GM12801 (cell line): ENCODE data around the gene ARPC5L.

Experiments used
- CTCF ChIP-seq: IDR thresholded peaks from one replicate; pipeline ENCODE4 v1.5.1; 2011; ENCODE audit warnings: control low read depth; ENCODE audit not compliant: insufficient read length; ENCODE audit errors: extremely low read depth

The ARPC5L gene

GRCh38 chr9:124820698-124821623, 41.0 kb upstream of the ARPC5L start:
- TF ChIP-seq CTCF, result no peak

DNA sequence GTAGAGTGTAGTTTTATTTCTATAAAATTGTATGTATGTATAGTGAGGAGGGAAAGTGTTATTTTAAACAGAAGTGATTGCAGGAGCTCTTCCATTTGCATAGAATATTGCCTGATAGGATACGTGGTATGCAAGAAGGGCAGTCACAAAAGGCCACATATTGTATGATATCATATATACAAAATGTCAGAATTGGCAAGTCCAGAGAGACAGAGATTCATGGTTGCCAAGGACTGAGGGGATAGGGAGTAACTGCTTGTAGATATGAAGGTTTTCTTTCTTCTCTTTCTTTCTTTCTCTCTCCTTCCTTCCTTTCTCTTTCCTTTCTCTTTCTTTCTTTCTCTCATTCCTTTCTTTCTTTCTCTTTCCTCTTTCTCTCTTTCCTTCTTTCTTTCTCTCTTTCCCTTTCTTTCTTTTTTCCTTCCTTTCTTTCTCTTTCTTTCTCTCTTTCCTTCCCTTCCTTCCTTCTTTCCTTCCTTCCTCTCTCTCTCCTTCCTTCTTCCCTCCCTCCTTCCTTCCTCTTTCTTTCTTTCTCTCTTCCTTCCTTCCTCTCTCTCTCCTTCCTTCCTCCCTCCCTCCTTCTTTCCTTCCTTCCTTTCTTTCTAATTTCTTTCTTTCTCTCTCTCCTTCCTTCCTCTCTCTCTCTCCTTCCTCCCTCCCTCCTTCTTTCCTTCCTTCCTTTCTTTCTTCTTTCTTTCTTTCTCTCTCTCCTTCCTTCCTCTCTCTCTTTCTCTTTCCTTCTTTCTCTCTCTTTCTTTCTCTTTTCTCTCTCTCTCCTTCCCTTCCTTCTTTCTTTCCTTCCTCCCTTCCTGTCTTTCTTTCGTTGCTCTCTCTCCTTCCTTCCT, 33.2 kb upstream of the ARPC5L start:
- TF ChIP-seq CTCF, result no peak

DNA sequence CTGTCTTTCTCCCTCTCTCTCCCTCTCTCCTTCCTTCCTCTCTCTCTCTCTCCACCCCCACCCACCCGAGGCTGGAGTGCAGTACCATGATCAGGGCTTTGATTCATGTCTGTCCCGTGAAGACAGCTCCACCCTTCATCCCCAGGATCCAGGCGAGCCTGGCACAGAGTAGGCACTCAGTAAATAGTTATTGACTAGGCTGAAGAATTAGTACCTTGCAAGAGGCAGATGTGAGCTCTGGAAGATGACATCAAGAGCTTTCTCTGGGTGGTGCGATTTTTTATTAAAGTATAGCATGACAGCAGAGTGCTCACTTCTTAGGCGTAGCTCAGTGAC, 32.6 kb upstream of the ARPC5L start:
- no peak for TF ChIP-seq CTCF

- no peak for TF ChIP-seq CTCF
These were observed 31.3 kb upstream of the ARPC5L start for GRCh38 chr9:124830593-124830992.

DNA sequence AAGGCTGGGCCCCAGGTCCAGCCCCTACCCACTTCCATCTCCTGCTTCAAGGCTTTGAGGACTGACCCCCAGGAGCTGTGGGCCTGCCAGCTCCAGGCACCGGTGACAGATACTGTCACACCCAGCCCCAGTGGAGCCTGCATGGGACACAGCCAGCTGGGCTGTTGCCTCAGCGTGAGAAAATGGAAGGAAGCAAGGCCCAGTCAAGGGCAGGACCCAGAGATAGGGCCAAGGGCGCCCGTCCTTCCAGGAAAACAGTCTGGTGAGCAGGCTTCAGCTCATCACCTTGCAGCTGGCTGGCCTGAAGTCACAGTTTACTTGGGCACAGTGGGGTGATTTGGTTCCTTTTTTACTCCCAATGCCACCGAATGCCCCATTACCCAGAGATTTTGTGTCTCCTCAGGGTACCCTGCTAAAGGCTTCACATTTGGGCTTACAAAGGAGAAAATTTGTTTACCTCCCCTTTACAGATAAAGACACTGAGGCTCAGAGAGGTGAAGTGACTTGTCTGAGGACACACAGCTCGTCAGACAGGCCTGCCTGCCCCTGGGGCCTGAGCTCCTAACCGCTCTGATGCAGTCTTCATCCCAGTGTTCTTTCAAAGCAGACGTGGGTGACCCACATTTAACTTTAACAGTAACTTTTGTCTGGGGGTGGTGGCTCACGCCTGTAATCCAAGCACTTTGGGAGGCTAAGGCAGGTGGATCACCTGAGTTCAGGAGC, 30.1 kb upstream of the ARPC5L start:
- TF ChIP-seq CTCF, result no peak

DNA sequence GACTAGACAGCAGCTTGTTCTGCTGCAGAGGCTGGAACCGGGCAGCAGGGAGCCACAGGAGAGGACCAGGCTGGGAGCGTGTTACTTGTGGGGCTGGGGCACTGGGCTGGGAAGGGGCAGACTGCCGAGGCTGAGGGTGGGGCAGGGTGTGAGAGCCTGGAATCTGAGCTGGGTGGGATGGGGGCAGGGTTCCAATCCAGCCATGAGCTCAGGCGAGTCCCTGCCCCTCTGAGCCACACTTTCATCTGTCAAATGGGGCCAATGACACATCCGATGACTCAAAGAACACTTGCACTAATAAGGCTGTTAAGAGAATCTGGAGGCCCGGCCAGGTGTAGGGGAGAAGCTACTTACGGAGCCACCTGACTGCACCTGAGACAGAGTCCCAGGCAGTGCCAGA, 27.3 kb upstream of the ARPC5L start:
- no peak for TF ChIP-seq CTCF

DNA sequence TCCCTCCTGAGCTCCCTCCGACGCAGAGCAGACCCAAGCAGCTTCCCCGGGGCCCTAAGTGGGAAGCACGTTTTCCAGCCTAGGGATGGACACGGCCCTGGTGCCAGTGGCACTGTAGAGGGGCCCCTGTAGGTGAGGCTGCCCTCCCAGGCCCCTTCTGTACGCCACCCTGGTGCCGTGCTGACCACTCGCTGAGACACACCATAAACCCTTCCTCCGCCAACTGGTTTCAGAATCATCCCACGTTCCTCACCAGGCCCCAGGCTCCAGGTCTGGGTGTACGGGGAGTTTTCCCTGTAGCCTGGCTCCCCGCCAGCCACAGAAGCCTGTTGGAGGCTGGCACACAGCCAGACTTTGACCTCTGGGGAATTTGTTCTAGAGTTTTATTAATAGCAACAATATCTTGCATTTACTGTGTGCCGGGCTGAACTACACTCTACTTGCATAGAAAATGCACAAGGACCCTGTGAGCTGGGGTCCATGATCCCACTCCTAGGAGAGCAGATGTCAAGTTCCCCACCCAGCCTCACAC, 26.8 kb upstream of the ARPC5L start:
- TF ChIP-seq CTCF, result no peak
